ENCODE results near the gene TP73. TPM values are rescaled to one million over a fixed set of nuclear protein-coding genes. Genes with fewer than 3 reads are reported as not detected.
A peak's percentile ranks its signal among the peaks of the same experiment; 100 is the strongest.

TP73 gene
- total RNA-seq, 3 donors from 2014 or later = 0.66 to 1.0 TPM; not detected in 1

GRCh38 chr1:3779265-3779911, 127.1 kb downstream of the TP73 start:
- no peak overlapping the region for H3K27ac ChIP-seq
- no peak overlapping the region for H3K4me3 ChIP-seq
- no peak for TF ChIP-seq CTCF (IDR thresholded peaks at IDR 0.05)
- no peak for TF ChIP-seq POLR2A (IDR thresholded peaks at IDR 0.05)
- no peak for TF ChIP-seq POLR2AphosphoS5 (IDR thresholded peaks at IDR 0.05)
- no peaks in the 10 kb centered on the region for H3K9me3 ChIP-seq
- H3K27me3 ChIP-seq = no peaks in the 10 kb centered on the region
- H3K36me3 ChIP-seq = peaks cover 7% of the 10 kb centered on the region
- peaks cover 7 to 15% of the 10 kb centered on the region in 2 donors for H3K4me1 ChIP-seq
- DNase-seq (ENCODE audit: low spot score in 2 of 2) = no peak
- intact Hi-C loops (cut with DNase I; ENCODE audit: low total_unique reads) = no loop called here

- TF ChIP-seq POLR2A (IDR thresholded peaks at IDR 0.05) (no peak), POLR2AphosphoS5 (IDR thresholded peaks at IDR 0.05) (no peak)
- intact Hi-C loops (cut with DNase I; ENCODE audit: low total_unique reads) = no loop called here
- peaks cover 7 to 13% of the 10 kb centered on the region in 2 donors for H3K4me1 ChIP-seq
Observed at GRCh38 chr1:3779912-3780416, 127.6 kb downstream of the TP73 start.

GRCh38 chr1:3780901-3781300, 128.6 kb downstream of the TP73 start:
- Histone ChIP-seq H3K27me3 (no peaks in the 10 kb centered on the region), H3K9me3 (no peaks in the 10 kb centered on the region), H3K36me3 (peaks cover 7% of the 10 kb centered on the region), H3K4me3 (no peak overlapping the region), H3K4me1 (peaks cover 3 to 4% of the 10 kb centered on the region in 2 donors), H3K27ac (no peak overlapping the region)
- TF ChIP-seq CTCF (IDR thresholded peaks at IDR 0.05) = no peak
- TF ChIP-seq POLR2AphosphoS5 (IDR thresholded peaks at IDR 0.05) = no peak
- DNase-seq (ENCODE audit: low spot score in 2 of 2) = peak in 1 of 2 donors; percentile 61
- intact Hi-C loops (cut with DNase I; ENCODE audit: low total_unique reads) = no loop called here

More at GRCh38 chr1:3779912-3780416, 127.6 kb downstream of the TP73 start:
- DNase-seq (ENCODE audit: low spot score in 2 of 2) = no peak
- Histone ChIP-seq H3K9me3 (no peaks in the 10 kb centered on the region), H3K4me3 (no peak overlapping the region), H3K27me3 (no peaks in the 10 kb centered on the region), H3K36me3 (peaks cover 7% of the 10 kb centered on the region), H3K27ac (no peak overlapping the region)

GRCh38 chr1:3783651-3784474, 131.5 kb downstream of the TP73 start:
- Histone ChIP-seq H3K27ac (peak overlapping the region; percentile 19 to 65), H3K4me1 (no peaks in the 10 kb centered on the region), H3K27me3 (no peaks in the 10 kb centered on the region), H3K36me3 (peaks cover 12% of the 10 kb centered on the region), H3K9me3 (no peaks in the 10 kb centered on the region), H3K4me3 (no peak overlapping the region)
- intact Hi-C loops (cut with DNase I; ENCODE audit: low total_unique reads) = no loop called here
- DNase-seq (ENCODE audit: low spot score in 2 of 2) = peak in 1 of 2 donors; percentile 67
- TF ChIP-seq CTCF (IDR thresholded peaks at IDR 0.05) (no peak), POLR2AphosphoS5 (IDR thresholded peaks at IDR 0.05) (no peak), POLR2A (IDR thresholded peaks at IDR 0.05) (no peak)

- intact Hi-C loops (cut with DNase I; ENCODE audit: low total_unique reads) = no loop called here
- no peaks in the 10 kb centered on the region for H3K9me3 ChIP-seq
- H3K27me3 ChIP-seq = no peaks in the 10 kb centered on the region
- peaks cover 0 to 6% of the 10 kb centered on the region in 2 donors for H3K4me1 ChIP-seq
- H3K4me3 ChIP-seq = no peak overlapping the region
- TF ChIP-seq CTCF (IDR thresholded peaks at IDR 0.05) (no peak), POLR2AphosphoS5 (IDR thresholded peaks at IDR 0.05) (no peak), POLR2A (IDR thresholded peaks at IDR 0.05) (no peak)
- peaks cover 9% of the 10 kb centered on the region for H3K36me3 ChIP-seq
- no peak for DNase-seq (ENCODE audit: low spot score in 2 of 2)
- H3K27ac ChIP-seq = no peak overlapping the region
Observed at GRCh38 chr1:3785045-3785444, 132.7 kb downstream of the TP73 start.

Data from breast epithelium (tissue), 4 donors.